Endodermal cell (in vitro differentiated cells): ENCODE data around the gene PROB1. TPM values are rescaled to one million over a fixed set of nuclear protein-coding genes. Genes with fewer than 3 reads are reported as not detected.

Experiments used
- DNase-seq: peaks from one replicate; pipeline ENCODE4 v3.0.0-alpha.2; 2017
- H3K27ac ChIP-seq: 2 replicates; pipeline ENCODE4 v1.5.1; 2013; ENCODE audit warnings: mild to moderate bottlenecking, low read depth, low read length, moderate library complexity
- H3K27me3 ChIP-seq: 2 replicates; pipeline ENCODE4 v1.6.1; 2013; ENCODE audit warnings: mild to moderate bottlenecking, low read length, moderate library complexity; ENCODE audit not compliant: insufficient read depth, control insufficient read depth, poor library complexity, severe bottlenecking
- H3K36me3 ChIP-seq: 2 replicates; pipeline ENCODE4 v1.7.0; 2013; ENCODE audit warnings: mild to moderate bottlenecking, low read length, moderate library complexity; ENCODE audit not compliant: control insufficient read depth, insufficient read depth
- H3K4me1 ChIP-seq: one replicate; pipeline ENCODE4 v1.7.0; 2013; ENCODE audit warnings: low read length; ENCODE audit not compliant: control insufficient read depth, insufficient read depth
- H3K4me3 ChIP-seq: 2 replicates; pipeline ENCODE4 v1.5.1; 2013; ENCODE audit warnings: mild to moderate bottlenecking, low read length, moderate library complexity
- H3K9ac ChIP-seq: 2 replicates; pipeline ENCODE4 v1.6.1; 2013; ENCODE audit warnings: mild to moderate bottlenecking, low read length, moderate library complexity; ENCODE audit not compliant: poor library complexity, severe bottlenecking; ENCODE audit errors: extremely low read depth
- H3K9me3 ChIP-seq: 2 replicates; pipeline ENCODE4 v1.6.1; 2013; ENCODE audit warnings: mild to moderate bottlenecking, low read length, moderate library complexity; ENCODE audit not compliant: control insufficient read depth
- H3K27ac Mint-ChIP-seq: 2 replicates; pipeline ENCODE4 v1.8.0; 2020; ENCODE audit warnings: mixed read lengths
- H3K27me3 Mint-ChIP-seq: 2 replicates; pipeline ENCODE4 v1.8.0; 2021; ENCODE audit warnings: mild to moderate bottlenecking, mixed read lengths; ENCODE audit not compliant: insufficient read depth
- H3K36me3 Mint-ChIP-seq: 2 replicates; pipeline ENCODE4 v1.8.0; 2020; ENCODE audit warnings: low read depth, mixed read lengths
- H3K4me1 Mint-ChIP-seq: 2 replicates; pipeline ENCODE4 v1.8.0; 2020; ENCODE audit warnings: mixed read lengths
- H3K4me3 Mint-ChIP-seq: 2 replicates; pipeline ENCODE4 v1.8.0; 2020; ENCODE audit warnings: mild to moderate bottlenecking, moderate library complexity, mixed read lengths
- H3K9me3 Mint-ChIP-seq: 2 replicates; pipeline ENCODE4 v1.8.0; 2020; ENCODE audit warnings: mild to moderate bottlenecking, mixed read lengths
- whole genome bisulfite sequencing, 2 experiments: methylation state at CpG; one replicate each; pipeline versions ENCODE4 v1.1.5 to v1.1.7; 2013; ENCODE audit warnings: missing lambda C conversion rate in 2 of 2, mixed read lengths in 1 of 2; ENCODE audit not compliant: insufficient coverage in 1 of 2, insufficient read length in 1 of 2; 5-methylcytosine and 5-hydroxymethylcytosine counted together
- total RNA-seq, 2 donors: library from RNA; stranded (reverse); fragmentation: NEBNext Ultra II Directional in 1 of 2; extraction: Animal tissue kit (Norgen Biotek cat#: 25700) in 1 of 2; gene quantifications; 2 replicates in 1 of 2; 3 replicates in 1 of 2; pipeline ENCODE4 v1.2.1, GENCODE V29; 2021
- TF ChIP-seq, protein P1 (sequence below): fragments of 200-600 bp; sonication (generic); conservative IDR thresholded peaks from 2 replicates; pipeline ENCODE4 v1.5.0; 2021; ENCODE audit warnings: antibody characterized with exemption, mild to moderate bottlenecking

PROB1 gene
- total RNA-seq, 2 donors from 2014 or later: 4.8 to 6.6 TPM

DNA sequence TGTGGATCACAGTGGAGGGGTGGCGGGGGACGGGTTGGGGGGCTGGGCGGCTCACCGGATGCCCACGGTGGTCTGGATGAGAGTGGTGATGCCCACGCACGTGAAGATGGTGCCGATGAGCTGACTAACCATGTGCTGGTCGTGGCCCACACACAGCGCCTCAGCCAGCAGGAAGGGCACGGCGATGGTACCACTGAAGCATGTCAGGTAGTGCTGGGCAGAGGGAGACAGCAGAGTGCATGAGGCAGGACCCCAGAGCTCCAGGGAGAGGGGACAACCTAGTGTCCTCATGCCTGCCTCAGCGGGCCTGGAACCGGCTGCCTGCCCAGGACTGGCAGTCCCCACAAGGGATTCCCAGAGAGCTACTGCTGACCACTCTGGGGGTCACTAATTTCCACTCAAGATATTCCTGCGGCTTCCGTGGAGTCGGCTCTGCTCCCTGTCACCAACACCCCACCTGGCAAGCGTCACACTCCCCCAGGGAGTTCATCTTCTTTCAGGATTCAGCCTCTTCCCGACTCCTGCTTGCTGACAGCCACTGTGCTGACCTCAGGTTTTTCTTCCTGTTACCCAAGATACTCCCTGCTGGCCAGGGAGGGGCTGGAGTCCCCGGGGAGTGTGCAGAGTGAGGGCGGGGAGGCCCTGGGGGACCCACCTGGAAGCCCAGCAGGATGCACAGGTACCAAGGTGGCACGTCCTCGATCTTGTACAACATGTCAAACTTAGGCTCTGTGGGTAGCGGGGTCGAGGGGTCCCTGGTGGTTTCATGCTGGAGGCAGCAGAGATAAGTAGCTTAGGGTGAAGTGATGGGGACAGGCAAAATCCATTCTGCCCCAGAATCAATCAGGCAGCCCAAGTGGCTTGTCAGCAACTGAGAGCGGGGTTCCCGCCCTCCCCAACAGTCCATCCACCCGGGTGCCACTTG lies 12.8 kb downstream of the PROB1 start:
- WGBS, 2 experiments: 93 to 94% methylated on average over 21 to 28 of the region's 28 CpGs
- H3K27me3 ChIP-seq: no peaks in the 10 kb centered on the region
- TF ChIP-seq, protein P1, sequence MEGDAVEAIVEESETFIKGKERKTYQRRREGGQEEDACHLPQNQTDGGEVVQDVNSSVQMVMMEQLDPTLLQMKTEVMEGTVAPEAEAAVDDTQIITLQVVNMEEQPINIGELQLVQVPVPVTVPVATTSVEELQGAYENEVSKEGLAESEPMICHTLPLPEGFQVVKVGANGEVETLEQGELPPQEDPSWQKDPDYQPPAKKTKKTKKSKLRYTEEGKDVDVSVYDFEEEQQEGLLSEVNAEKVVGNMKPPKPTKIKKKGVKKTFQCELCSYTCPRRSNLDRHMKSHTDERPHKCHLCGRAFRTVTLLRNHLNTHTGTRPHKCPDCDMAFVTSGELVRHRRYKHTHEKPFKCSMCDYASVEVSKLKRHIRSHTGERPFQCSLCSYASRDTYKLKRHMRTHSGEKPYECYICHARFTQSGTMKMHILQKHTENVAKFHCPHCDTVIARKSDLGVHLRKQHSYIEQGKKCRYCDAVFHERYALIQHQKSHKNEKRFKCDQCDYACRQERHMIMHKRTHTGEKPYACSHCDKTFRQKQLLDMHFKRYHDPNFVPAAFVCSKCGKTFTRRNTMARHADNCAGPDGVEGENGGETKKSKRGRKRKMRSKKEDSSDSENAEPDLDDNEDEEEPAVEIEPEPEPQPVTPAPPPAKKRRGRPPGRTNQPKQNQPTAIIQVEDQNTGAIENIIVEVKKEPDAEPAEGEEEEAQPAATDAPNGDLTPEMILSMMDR: no peak
- Mint-ChIP-seq H3K27ac (no peak overlapping the region), H3K36me3 (peaks cover 3% of the 10 kb centered on the region), H3K27me3 (no peaks in the 10 kb centered on the region), H3K9me3 (no peaks in the 10 kb centered on the region), H3K4me1 (peaks cover 16% of the 10 kb centered on the region), H3K4me3 (no peak overlapping the region)
- H3K4me3 ChIP-seq: no peak overlapping the region
- H3K9me3 ChIP-seq: no peaks in the 10 kb centered on the region
- no peak overlapping the region for H3K9ac ChIP-seq
- H3K27ac ChIP-seq: no peak overlapping the region
- H3K36me3 ChIP-seq: peaks cover 3% of the 10 kb centered on the region
- DNase-seq: peak; percentile 44
- peaks cover 6% of the 10 kb centered on the region for H3K4me1 ChIP-seq

DNA sequence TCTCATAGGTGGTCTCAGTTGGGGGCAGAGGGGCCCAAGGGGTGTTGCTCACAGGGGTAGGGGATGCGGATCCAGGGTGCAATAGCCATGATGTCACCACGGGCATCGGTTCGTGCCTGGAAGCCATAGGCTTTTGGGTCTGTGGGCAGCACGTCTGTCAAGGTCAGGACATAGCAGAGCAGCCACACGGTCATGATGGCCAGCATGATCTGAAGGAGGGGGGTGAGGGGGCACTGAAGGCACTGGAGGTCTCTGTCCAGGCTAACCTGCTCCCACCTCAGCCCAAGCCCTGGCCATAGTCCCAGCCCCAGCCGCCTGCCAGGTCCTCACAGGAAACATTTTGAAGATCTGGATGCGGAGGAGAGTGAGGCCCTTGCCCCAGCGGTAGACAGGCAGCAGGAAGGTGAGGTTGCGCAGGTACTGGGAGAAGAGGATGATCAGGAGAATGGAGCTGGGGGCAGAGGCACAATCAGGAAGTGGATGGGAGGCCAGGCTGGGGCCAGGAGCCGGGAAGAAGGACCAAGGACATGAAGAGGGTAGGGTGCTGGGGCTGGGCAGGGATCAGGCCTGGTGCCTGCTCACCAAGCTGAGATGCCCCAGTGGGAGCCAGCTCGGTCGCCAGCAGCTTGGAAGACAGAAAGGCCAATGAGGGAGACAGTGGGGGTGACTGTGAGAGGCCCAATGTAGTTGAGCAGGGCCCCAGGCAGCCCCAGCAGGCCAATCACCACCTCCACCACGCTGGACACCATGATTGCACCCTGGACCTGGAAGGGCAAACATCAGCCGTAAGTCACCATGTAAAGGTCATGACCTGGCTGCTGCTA lies 15.1 kb downstream of the PROB1 start:
- no peak overlapping the region for H3K27ac Mint-ChIP-seq
- H3K9ac ChIP-seq: no peak overlapping the region

DNA sequence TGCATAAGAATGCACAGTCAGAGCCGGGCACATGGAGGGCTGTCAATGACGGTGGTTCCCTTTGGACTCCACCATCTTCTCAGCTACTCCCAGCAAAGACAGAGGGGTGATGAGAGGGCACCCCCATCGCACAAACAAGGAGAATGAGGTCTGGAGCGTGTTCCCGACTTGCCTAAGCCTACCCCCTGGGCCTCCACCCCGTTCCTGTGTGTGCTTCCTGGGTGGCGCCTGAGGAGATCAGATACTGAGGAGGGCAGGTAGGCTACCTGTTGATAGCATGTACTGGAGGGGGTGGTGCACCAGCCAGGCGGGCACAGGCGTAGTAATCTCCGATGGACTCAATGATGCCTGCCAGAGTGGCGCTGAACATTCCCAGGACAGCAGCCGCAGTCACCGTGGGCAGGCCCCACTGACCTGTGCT lies 16.0 kb downstream of the PROB1 start:
- DNase-seq: peak; percentile 43
- H3K9me3 ChIP-seq: no peaks in the 10 kb centered on the region
- TF ChIP-seq, protein P1: no peak
- peaks cover 2% of the 10 kb centered on the region for H3K9me3 Mint-ChIP-seq
- H3K9ac ChIP-seq: no peak overlapping the region
- peaks cover 10% of the 10 kb centered on the region for H3K36me3 Mint-ChIP-seq
- no peak overlapping the region for H3K4me3 ChIP-seq
- peaks cover 6% of the 10 kb centered on the region for H3K4me1 ChIP-seq
- no peaks in the 10 kb centered on the region for H3K27me3 ChIP-seq
- no peak overlapping the region for H3K4me3 Mint-ChIP-seq
- H3K4me1 Mint-ChIP-seq: peaks cover 12% of the 10 kb centered on the region
- H3K27me3 Mint-ChIP-seq: no peaks in the 10 kb centered on the region
- no peak overlapping the region for H3K27ac Mint-ChIP-seq
- WGBS, 2 experiments: 93 to 97% methylated on average over 10 to 13 of the region's 13 CpGs
- H3K36me3 ChIP-seq: peaks cover 3% of the 10 kb centered on the region
- H3K27ac ChIP-seq: no peak overlapping the region

More for the DNA sequence above, 15.1 kb downstream of the PROB1 start:
- Histone ChIP-seq H3K4me3 (no peak overlapping the region), H3K36me3 (peaks cover 3% of the 10 kb centered on the region), H3K27me3 (no peaks in the 10 kb centered on the region), H3K27ac (no peak overlapping the region), H3K9me3 (no peaks in the 10 kb centered on the region), H3K4me1 (peaks cover 6% of the 10 kb centered on the region)
- TF ChIP-seq, protein P1: no peak
- Mint-ChIP-seq H3K36me3 (peaks cover 8% of the 10 kb centered on the region), H3K4me3 (no peak overlapping the region), H3K9me3 (peaks cover 2% of the 10 kb centered on the region), H3K4me1 (peaks cover 16% of the 10 kb centered on the region), H3K27me3 (no peaks in the 10 kb centered on the region)
- 94 to 95% methylated on average over 9 to 15 of the region's 15 CpGs for WGBS, 2 experiments
- peak; percentile 39 for DNase-seq
